KG1 (cell line): ENCODE data around the gene CBR4.

ENCODE experiments used
- DNase-seq: peaks from one replicate; lab custom pipeline; 2025; lab: John Stamatoyannopoulos, UW

The CBR4 gene

GRCh38 chr4:169032883-169033645 is 23.0 kb upstream of the CBR4 start:
- no peak for DNase-seq

DNA sequence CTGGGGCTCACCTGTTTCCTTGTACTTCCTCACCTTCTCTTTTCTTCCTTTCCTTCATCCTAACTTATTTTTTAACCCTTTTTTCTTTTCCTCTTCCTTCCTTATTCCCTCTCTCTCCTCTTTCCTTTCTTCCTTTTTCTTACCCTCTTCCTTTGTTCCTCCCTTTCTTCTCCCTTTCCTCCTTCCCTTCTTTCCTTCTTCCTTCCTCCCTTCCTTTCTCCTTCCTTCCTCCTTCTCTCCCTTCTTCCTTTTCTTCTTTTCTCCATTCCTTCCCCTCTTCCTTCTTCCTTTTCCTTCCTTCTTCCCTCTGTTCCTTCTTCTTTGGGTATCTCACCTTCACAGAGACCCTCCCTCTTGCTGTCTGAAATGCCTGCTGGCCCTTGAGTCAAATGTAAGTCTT is 22.1 kb upstream of the CBR4 start:
- DNase-seq, result no peak

DNA sequence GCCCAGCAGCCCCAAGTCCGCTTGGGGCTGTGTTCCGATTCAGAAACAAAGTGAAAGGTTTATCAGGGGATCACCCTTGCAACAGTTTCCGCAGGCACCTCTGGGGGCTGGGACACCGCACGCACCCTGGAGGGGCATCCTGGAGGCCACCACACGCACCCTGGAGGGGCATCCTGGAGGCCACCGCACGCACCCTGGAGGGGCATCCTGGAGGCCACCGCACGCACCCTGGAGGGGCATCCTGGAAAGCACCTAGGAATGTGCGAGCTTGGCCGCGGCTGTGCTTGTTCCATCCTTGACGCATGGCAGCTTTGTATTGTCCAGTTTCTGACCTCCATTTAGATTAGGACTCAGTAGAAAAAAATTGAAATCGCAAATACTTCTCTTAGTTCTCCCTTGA is 21.3 kb upstream of the CBR4 start:
- DNase-seq, result no peak

DNA sequence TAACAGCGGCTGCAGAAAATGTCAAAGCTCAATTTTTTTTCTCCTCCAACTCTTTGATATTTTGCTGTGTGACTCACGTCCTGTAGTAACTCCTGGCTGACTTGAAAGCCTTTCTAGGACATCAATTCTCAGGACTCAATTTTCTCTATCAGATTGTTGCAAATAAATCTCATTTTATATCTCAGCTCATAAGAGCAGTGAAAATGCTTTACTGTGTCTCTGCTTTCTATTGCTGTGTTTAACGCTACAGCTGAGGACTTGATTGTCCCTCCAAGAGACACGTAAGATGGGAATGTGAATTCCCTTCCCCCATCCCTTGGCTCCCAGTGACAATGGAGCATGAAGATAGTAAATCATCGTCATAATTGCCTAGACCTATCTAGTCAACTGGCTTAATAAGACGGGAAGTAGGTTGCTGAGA is 20.5 kb upstream of the CBR4 start:
- no peak for DNase-seq

GRCh38 chr4:169029947-169030346 is 19.9 kb upstream of the CBR4 start:
- DNase-seq, result no peak

GRCh38 chr4:169027663-169028062 is 17.6 kb upstream of the CBR4 start:
- DNase-seq, result no peak

GRCh38 chr4:169025184-169025583 is 15.1 kb upstream of the CBR4 start:
- no peak for DNase-seq

GRCh38 chr4:169024762-169025161 is 14.7 kb upstream of the CBR4 start:
- DNase-seq, result no peak

GRCh38 chr4:169018406-169018805 is 8.4 kb upstream of the CBR4 start:
- no peak for DNase-seq

- DNase-seq, result no peak
Observed at GRCh38 chr4:169017971-169018370, 7.9 kb upstream of the CBR4 start.

GRCh38 chr4:169015186-169015623 is 5.2 kb upstream of the CBR4 start:
- DNase-seq, result no peak

GRCh38 chr4:169014586-169014985 is 4.5 kb upstream of the CBR4 start:
- DNase-seq, result no peak

- DNase-seq, result no peak
Observed at GRCh38 chr4:169013396-169013795, 3.3 kb upstream of the CBR4 start.

DNA sequence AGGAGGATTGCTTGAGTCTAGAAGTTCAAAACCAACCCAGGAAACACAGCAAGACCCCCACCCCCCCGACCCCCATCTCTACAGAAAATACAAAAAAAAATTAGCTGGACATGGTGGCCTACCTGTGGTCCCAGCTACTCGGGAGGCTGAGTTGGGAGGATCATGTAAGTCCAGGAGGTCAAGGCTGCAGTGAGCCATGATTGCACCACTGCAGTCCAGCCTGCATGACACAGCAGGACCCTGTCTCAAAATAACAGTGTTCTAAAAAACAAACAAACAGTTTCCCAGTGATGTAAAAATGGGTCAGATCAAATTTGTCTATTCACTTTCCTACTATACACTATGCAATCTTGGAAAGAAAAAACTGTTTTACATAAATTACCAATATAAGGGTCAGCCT is 2.0 kb upstream of the CBR4 start:
- DNase-seq, result no peak

DNA sequence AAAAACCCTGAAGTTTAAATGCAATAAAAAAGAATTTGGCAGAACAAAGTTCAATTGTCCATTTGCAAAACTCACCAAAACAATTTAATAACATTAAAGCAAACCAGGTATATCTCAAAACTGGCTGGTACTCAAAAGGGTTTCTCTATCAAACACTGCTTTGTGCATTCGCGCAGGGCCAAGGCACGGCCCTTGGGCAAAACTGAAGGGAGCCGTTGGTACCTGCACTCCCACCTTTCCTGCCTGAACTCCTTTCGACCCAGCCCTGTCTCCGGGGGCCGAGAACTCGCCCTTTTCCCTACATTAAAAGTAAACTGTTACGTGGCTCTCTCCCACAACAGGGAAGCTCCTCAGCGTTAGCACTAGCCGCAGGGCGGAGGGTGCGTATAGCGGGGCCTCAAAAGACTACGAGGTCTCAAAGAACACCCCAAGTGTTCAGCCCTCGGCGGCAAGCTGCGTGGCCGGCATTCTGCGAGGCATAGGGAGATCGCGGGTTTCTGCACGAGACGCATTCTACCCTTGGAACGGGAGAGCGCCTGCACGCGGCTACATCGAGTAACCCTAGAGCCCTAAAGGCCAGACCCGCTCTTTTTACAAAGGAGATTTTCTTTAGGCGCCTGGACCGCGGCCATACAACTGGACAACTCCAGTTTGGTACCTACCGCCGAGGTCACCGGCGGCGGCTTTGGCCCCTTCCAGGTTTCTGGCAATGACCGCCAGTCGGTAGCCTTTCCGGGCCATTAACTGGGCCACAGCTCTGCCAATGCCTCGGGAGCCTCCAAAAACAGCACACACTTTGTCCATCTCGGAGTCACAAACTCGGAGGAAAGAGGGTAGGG is 550 bp downstream of the CBR4 start:
- DNase-seq, result no peak

- no peak for DNase-seq
Observed at GRCh38 chr4:169005453-169006099, 4.5 kb downstream of the CBR4 start.

DNA sequence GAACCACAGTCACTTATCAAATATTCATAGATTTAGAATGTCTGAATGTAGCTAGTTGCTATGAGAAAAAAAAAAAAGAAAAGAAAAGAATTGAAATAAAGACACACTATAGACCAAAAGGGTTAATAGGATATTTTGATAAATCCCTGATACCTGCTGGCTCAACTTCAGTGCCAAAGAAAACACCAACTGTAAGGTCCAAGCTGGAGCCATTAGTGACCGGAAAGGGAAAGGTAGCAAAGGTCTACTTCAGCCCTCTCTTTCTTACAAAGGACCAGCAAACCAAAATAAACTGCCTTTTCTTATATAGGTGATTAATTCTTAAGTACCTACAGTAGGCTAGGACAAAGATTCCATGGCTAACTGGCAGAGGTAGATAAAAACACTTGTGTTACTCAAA is 9.7 kb downstream of the CBR4 start:
- no peak for DNase-seq

- no peak for DNase-seq
Observed at GRCh38 chr4:168999809-169000208, 10.2 kb downstream of the CBR4 start.

- no peak for DNase-seq
Observed at GRCh38 chr4:168998596-168998995, 11.5 kb downstream of the CBR4 start.

DNA sequence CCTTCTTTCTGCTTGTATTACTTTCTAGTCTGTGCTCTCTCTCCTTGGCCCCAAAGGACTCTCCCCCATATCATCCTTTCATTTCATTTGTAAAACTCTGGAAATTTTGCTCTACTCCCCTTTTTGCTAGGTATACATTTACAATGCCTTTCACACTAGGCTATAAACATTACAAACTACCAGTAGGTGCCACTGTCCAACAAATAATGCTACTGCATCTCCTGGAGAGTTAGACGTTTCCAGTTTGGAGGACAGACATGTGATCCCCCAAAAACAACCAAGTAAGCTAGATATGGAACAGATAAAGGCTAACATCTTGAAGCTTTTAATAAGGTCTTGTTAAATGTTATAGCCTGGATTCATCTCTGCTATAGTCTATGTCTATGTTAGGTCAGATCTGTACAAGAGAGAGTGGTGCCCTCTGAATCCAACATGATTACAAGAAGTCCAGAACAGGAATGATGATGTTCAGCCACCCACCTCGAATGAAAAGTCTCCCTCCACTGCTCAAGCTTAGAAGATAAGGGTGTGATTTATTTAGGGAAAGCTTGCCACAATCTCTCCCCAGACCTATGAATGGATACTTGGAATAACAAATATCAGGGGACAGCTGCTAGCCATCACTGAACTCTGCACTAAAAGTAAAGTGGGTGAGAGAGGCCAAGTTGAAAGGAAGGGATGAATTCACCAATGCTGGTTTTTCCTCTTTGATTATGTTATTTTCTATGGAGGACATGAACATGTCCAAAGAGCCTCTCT is 14.3 kb downstream of the CBR4 start:
- no peak for DNase-seq

GRCh38 chr4:168994958-168995357 is 15.1 kb downstream of the CBR4 start:
- no peak for DNase-seq
